SKM-1 treated with dmso at 0.1 percent for 144 hours (cell line): ENCODE results near the gene SORBS1.

Experiments
- DNase-seq: peaks from one replicate; lab custom pipeline; 2025; ENCODE audit not compliant: unreplicated experiment; lab: John Stamatoyannopoulos, UW

Gene SORBS1

DNA sequence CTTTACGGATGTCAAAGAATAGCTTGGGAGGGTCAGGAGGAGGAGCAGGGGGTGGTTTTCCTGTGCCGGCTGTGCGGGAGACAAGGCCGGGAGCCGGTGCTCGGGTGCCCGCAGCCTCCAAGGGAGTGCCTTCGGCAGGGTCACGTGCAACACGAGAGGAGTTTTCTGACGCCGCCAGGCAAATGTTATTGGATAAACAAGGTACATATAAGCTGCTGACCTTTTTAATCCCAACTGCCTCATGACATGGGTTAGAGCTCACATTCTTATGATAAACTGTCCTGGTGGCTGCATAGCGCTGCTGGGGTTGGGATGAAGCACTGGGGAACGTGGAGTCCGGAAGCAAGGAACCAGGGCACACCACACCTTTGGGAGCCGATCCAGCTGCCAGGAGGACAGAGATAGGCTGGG lies 145.5 kb downstream of the SORBS1 start:
- no peak for DNase-seq

DNA sequence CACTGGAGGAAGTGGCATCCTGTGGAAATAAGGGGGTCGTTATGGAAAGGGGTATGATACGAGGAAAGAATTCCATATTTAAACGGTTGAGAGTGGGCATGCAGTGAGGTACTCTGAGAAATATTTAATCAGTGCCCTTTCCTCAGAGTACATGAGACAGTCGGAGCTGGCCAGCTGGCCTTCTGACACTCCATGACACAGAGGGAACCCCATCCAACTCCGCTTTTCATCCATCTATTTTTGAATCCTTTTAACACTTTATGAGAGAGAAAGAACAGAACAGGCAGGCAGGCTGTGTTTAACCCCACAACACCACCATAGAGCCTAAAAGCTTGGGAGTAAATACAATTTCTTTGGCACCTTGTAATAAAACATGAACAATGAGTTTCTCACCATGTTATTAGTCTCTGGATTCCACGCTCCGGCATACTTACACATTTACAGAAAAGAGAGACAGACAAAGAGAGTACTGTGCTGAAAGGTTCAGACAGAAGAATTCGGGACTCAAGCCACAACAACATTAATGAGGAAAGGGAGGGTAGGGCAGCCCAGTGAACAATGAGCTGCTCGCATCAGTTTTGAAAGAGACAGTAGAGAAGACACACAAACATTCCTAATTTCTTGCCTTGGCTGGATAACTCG lies 146.2 kb downstream of the SORBS1 start:
- no peak for DNase-seq

DNA sequence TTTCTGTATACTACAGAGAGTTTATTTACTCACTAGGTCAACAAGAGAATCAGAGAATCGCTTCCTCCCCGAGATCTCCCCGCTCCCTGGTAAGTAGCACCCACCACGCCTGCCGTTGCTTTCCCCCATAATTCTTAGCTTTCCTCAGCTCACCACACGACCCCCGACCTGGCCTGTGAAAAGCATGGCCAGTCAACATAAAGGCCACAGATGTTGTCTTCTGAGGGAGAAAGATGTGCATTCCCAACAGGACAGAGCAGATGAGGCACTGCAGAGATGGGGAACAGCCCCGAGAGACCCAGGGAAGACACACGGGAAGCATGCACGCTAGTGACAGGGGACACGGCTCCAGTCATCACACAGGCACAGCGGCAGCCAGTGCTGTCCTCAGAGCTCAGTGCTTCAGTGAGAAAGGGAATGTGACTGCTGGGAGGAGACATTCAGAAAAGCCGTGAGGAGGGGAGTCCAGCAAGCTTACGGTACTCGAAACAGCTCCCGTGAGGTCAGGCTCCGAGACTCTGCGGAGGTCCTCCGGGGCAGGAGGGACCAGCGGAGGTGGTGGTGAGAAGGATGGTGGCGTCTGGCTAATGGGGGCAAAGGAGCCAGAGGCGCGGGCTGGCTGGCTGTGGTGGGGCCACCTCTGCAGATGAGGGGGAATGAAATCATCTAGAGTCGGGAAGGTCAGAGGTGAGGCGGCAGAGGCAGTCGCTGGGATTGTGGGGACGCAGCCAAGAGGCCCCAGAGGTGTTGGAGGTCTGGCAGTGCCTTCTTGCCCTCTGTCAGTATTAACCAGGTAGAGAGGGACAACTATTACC lies 146.9 kb downstream of the SORBS1 start:
- DNase-seq = no peak

DNA sequence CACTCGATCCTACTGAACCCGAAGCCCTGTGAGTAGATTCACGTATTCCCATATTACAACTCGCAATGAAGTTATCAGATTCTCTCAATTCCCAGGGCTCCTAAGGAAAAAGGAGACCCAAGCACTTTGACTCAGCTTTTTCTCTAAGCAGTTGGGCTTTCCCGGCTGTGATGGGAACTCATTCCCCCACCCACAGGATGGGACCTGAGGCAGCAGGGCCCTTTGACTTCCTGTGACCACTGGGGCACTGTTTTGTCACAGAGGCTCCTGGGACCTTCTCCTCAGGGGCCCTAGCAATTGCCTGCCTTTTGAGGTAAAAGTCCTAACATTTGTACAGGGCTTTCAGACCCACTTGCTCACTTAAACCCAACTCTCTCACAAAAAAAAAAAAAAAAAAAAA lies 147.6 kb downstream of the SORBS1 start:
- DNase-seq = no peak

DNA sequence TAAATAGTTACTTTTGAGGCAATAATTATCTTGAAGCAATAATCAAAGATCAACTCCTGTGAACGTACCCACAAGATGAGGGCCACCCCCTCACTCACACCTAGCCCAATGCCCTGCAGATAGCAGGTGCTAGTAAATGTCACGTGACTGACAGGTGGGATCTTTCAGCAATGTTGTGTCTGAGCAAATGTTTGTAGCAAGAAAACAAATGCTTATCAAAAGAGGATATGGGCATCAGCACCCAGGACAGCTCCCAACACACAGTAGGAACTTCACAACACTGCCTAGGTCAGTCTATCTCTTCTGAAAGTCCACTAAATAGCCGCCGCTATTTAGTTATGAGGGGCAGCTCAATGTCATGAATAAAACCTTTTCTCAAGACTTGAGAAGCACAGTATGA lies 149.5 kb downstream of the SORBS1 start:
- DNase-seq = no peak

DNA sequence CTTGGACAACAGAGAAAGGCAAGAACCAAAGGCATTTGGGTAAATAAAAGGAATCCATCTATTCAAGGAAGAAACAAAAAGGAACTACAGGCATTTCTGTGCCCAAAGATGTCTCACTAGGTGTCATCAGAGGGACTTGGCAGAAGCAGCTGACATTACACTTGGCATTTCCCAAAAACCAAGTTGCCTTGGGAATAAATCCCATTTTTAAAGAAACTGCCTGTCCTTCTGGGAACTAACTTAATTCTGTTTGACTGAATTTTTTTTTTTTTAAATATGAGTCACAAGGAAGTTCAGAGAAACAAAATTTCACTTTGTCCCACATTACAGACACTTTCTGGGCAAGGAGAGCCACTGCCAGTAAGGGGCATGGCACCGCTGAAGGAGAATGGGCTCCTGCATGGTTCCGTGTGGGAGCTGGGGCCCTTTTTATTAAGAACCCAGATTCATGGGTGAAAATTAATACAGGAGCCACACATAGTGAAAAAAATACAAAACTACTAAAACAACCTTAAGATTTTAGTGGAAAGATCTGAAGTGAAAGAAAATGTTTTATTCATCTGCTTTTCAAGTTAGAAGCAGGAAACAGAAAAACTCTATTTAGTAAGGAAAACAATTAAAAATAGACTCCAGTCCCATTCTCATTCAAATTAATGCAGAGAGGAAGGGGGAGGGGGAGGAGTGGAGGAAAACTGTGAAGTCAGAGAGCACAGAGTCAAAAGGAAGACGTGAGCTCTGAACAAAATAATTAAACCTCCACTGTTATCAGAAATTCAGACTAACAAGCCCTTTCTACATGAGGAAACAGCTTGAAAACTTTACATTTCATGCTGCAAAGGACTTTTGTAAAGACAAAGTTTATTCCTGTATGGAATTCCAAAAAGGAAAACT lies 151.9 kb downstream of the SORBS1 start:
- DNase-seq = no peak

DNA sequence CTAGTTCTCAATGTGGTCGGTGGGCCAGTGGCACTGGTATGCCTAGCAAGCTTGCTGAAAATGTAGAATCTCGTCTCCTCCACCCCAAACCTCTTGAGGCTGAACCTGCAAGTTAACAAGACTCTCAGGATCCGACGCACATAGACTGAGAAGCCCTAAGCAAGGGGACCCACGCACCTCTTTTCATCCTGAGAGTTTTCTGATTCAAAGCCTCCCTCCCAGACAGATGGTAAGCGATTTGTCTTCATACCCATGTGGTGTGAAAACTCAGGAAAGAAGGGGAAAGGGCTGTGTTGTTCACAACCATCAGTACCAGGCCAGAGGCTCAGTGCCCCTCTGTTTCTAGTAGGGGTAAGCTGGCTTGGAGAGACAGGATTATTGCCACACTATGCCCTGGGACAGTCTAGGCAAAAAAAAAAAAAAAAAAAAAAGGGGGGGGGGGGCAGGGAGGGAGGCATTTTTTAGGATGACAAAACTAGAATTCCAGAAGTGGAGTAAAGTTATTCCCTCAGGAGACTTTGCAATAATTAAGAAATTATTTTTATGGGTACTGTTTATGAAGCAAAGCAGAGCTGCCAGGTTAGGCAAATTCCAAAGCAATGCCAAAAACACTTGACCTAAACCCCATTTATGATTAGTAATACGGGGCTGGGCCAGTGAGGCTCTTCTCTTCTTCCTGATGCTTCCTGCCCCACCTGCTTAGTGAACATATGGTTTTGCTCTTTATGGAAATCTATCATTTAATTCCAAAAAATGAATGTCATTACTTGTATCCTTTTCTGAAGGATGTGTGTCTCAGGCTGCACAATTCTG lies 152.8 kb downstream of the SORBS1 start:
- DNase-seq = no peak

DNA sequence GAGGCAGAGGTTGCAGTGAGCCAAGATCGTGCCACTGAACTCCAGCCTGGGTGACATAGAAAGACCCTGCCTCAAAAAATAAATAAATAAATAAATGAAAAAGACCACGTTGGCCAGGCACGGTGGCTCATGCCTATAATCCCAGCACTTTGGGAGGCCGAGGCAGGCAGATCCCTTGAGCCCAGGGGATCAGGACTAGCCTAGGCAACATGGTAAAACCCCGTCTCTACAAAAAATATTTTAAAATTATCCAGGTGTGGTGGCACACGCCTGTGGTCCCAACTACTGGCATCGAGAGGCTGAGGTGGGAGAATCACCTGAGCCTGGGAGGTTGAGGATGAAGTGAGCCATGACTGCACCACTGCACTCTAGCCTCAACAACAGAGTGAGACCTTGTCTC lies 153.6 kb downstream of the SORBS1 start:
- DNase-seq = no peak

DNA sequence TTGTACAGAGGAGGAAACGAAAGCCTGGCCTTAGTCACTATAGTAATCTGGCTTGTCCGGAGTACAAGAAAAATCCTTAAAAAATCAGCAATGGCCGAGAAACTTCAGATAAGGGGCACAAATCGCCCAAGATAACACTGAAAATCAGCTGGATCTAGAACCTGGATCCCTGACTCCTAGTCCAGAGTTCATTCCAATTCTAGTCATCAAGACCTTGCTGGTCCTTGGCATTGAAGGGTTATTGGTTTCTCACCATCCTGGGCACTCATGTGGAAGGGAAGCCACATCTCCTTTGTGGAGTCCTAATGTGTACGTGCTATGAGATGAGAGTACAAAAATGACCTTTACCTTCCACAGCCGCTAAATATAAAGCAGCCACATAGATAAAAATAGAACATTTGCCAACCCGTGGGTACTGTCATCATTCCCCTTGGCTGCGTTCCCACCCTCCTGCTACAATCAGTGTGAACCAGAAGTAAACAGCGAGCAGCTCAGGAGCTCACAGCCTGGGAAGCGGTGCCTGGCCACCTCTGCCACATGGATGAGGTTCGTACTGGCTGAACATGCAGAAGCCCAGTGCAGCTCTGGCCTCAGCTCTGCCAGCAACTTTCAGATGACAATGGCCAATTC lies 154.4 kb downstream of the SORBS1 start:
- DNase-seq = no peak

DNA sequence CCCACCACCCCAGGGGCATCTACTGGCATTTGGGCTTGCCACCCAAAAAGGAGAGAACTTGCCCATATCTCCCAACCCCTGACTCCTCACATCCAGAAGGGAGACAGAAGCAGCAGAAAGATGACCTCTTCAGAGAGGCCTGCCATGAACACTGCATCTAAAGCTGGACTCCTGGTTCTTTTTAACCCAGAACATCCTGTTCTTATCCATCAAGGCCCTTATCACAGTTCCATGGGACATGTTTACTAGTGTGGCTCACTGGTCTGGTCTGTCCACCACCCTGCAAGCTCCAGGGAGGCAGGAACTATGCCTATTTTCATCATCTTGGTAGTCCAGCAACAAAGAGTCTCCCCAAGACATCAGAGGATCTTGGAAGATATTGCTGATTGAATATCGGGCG lies 155.5 kb downstream of the SORBS1 start:
- no peak for DNase-seq

DNA sequence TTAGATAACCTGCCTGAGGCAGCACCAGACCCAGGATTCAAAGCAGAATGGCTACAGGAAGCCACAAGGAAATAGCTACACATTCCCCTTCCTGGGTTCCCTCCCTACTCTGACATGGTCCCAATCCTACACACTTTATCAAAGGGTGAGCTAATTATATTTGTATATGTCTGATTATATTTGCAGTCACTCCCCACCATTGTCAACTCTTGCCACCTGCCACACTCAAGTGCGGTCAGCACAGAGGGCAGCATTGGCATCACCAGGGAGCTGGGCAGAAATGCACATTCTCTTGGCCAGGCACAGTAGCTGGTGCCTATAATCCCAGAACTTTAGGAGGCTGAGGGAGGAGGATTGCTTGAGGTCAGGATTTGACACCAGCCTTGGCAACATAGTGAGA lies 156.3 kb downstream of the SORBS1 start:
- DNase-seq = no peak

DNA sequence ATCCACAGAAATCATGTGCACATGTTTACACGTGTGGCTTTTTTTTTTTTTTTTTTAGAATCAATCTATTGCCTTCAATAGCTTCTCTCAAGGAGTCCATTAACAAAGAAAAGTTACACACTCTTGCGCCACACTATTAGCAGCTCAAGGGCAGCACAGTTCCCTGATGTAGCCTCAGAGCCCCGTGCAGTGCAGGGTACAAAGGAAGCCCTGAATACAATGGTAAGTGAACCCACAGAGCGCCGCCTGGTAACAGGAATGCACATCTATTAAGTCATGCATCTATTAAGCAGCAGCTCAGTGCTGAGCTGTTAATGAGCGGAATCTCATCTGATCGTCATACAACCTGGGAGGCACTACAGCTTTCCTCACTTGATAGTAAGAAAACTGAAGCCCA lies 156.7 kb downstream of the SORBS1 start:
- no peak for DNase-seq

DNA sequence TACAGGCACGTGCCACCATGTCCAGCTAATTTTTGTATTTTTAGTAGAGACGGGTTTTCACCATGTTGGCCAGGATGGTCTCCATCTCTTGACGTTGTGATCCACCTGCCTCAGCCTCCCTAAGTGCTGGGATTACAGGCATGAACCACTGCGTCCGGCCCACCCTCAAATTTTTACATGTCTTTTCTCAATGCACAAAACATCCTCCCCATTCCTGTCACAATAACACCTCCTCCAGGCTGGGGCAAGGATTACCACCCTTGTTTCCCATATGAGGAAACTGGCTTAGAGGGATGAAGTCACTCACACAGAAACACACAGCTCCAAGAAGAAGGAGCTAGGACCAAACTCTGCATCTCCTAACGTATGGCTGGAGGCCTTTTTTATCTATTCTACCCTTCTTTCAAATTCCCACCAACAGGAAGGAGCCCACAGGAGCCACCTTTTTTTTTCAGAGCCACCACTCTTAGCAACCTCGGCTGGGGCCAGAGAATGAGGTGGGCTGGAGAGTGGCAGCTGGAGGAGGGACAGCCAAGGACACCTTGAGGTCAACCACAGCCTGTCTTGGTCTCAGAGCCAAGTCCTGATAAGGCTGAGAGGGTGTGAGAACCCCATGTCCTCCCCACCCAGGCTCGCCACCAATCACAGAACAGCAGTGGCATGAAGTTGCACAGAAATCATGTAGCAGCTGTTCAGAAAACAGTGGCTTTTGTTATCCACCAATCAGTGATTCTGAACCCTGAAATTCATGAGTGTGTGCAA lies 157.3 kb downstream of the SORBS1 start:
- DNase-seq = no peak

DNA sequence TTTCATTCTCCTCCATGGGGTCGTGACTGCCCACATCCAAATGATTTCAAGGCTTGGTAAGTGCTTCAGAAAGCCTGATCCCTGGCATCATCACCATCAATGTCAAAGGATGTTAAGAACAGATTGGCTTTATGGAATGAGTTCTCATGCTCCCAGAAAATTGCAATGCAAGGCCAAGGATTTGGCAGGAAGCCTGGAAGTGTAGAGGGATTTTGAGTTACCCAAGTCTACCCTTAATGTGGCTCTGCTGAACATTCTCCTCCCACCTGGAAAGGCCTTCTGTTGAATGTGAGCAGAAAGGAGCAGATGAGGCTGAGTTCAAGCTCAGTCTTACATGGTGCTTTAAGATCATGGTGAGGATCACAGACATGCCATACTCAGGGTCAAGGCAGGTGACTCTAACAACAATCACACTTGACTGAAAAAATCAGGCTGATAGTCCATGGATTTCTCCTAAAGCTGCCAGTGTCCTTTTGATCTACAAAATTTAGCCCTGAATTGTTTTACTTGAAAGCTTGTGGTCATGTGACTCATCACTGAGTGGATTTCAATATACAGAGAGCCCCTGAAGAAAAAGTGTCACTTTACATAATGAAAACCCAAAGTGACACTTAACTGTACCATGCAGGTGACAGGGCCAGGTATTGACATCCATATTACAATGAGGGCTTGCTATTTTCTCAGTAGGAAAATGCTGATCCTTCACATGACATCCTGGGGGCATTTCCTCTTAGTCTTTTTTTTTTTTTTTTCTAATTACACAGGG lies 159.3 kb downstream of the SORBS1 start:
- DNase-seq = no peak

DNA sequence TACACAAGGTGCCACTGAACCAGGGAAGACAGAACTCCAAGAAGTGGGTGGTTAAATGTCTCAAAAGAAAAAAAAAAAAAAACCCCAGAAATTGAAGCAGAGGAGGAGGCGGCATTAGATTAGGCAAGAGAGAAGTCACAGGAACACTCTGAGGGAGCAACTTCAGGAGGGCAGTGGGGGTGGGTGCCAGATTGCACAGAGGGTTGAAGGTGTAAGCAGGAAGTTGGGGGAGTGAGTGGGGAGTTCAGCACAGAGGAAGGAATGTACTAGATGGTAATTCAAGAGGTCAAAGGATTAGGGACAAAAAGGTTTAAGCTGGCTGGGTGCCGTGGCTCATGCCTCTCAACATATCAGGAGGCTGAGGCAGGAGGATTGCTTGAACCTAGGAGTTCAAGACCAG lies 160.4 kb downstream of the SORBS1 start:
- peak; percentile 53 for DNase-seq

DNA sequence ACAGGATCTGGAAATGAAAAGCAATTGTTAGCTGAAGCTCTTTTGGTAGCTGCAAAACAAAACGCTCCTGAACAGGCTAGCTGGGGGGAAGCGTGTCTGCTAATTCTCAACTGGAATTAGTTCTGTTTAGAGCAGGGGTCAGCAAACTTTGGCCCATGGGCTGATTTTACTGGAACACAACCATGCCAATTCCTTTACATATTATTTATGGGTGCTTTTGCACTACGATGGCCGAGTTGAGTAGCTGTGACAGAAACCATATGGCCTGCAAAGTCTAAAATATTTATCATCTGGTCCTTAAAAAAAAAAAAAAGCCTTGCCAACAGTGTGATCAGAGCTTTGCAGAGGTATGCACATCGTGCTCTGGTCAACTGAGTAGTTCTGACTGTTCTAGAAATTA lies 162.0 kb downstream of the SORBS1 start:
- no peak for DNase-seq

DNA sequence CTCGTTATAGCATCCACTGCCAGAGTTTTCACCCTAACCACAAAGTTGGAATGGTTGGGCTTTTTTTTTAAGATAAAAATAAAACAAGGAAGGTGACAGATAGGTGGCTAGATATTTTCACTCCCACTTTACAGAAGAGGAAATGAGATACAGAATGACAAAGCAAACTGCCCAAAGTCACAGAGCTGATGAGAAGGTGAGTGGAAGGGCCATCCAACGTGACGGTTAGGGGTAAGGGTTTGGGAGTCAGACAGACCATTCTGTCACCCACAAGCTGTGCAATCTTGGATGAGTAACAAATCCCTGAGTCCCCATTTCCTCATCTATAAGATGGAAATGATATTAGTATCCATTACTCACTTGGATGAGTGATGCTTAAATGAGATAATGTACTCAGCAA lies 163.4 kb downstream of the SORBS1 start:
- peak; percentile 64 for DNase-seq

DNA sequence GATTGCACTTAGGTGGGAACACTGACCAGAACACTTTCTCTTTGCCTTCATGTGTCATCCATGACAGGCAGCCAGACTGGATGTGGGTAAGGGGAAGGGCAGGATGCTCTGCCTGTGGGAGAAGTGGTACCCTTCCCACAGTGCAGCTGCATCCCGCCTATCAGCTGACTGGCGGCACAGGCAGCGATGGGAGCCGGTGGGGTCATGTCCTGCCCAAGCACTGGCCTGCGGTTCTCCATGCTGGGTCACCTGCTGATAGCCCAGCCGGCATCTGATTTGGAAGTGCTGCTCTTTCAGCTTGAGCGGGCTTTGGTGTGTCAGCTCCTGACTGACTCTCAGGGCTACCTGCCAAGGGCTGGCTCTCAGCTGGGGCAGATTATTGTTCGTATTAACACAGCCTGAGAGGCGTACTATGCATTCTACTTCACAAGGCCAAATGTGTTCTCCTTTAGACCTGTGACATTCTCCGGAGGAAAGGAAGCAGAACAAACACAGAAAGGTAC lies 165.2 kb downstream of the SORBS1 start:
- DNase-seq = no peak
